ENCODE results near the gene PARD6A.

GRCh38 chr16:67666559-67667452 is 6.0 kb downstream of the PARD6A start, which contains the start of the genes C16orf86 and ENKD1:
- TF ChIP-seq POLR2A (IDR thresholded peaks at IDR 0.05; ENCODE audit: low read depth, low read length) = no peak
- TF ChIP-seq POLR2AphosphoS5 (IDR thresholded peaks at IDR 0.05; ENCODE audit: low read depth, low read length) = no peak
- TF ChIP-seq TAF1 (IDR thresholded peaks at IDR 0.05; ENCODE audit: borderline replicate concordance, low read depth, low read length) = no peak

All from GM12892 (cell line).